Gastrocnemius medialis (tissue), 4 donors: Measurements from ENCODE around the gene AHCTF1.

Experiments
- CTCF ChIP-seq, 5 experiments: fragments of 450-650 bp in 3 of 5; fragments of 200-600 bp in 2 of 5; sonication (generic) in 2 of 5; IDR thresholded peaks in 4 of 5; conservative IDR thresholded peaks in 1 of 5; 1 replicate in 4 of 5; 2 replicates in 1 of 5; pipeline ENCODE4 v1.5.1; 2016 to 2019; ENCODE audit warnings: antibody characterized with exemption in 5 of 5, mild to moderate bottlenecking in 3 of 5, moderate library complexity in 3 of 5
- POLR2A ChIP-seq, 2 donors: fragments of 450-650 bp; IDR thresholded peaks; one replicate each; pipeline ENCODE4 v1.6.1; 2017; ENCODE audit warnings: antibody characterized with exemption in 2 of 2, mild to moderate bottlenecking in 2 of 2, moderate library complexity in 2 of 2

- TF ChIP-seq CTCF (IDR thresholded peaks at IDR 0.05 in 4 of 5, conservative IDR thresholded peaks at IDR 0.05 in 1 of 5) (no peak), POLR2A (IDR thresholded peaks at IDR 0.05) (no peak)
Measured at GRCh38 chr1:246947255-246947654, 15.5 kb upstream of the AHCTF1 start.
